ENCODE measurements around the gene SVOP.
"Not testable (repeated sequence)": the region's sequence is repeated elsewhere in the genome, so short reads cannot be mapped to it uniquely, and the experiment has no call there.

DNA sequence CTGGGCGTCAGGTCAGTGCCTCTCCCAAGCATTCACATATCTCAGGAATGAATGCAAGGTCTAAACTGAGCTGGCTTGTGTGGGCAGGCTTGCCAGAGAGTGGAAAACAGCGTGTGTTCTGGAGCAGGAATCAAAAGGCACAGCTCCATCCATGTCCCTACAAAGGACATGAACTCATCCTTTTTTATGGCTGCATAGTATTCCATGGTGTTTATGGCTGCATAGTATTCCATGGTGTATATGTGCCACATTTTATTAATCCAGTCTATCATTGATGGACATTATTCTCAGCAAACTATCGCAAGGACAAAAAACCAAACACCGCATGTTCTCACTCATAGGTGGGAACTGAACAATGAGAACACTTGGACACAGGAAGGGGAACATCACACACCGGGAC is 30.8 kb downstream of the SVOP start:
- TF ChIP-seq, protein P1, sequence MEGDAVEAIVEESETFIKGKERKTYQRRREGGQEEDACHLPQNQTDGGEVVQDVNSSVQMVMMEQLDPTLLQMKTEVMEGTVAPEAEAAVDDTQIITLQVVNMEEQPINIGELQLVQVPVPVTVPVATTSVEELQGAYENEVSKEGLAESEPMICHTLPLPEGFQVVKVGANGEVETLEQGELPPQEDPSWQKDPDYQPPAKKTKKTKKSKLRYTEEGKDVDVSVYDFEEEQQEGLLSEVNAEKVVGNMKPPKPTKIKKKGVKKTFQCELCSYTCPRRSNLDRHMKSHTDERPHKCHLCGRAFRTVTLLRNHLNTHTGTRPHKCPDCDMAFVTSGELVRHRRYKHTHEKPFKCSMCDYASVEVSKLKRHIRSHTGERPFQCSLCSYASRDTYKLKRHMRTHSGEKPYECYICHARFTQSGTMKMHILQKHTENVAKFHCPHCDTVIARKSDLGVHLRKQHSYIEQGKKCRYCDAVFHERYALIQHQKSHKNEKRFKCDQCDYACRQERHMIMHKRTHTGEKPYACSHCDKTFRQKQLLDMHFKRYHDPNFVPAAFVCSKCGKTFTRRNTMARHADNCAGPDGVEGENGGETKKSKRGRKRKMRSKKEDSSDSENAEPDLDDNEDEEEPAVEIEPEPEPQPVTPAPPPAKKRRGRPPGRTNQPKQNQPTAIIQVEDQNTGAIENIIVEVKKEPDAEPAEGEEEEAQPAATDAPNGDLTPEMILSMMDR (IDR thresholded peaks at IDR 0.05) = not testable (repeated sequence)
- not testable (repeated sequence) for TF ChIP-seq ZFX (IDR thresholded peaks at IDR 0.05; ENCODE audit: borderline replicate concordance)
